GM21786 (cell line): Measurements from ENCODE around the gene FNTB.

ENCODE experiments used
- ATAC-seq: cut with Tn5 transposase; IDR thresholded peaks from one replicate; pipeline ENCODE4 v1.9.1; 2021; ENCODE audit not compliant: unreplicated experiment

The FNTB gene

GRCh38 chr14:64974563-64974962, 12.1 kb upstream of the FNTB start:
- no peak for ATAC-seq

- no peak for ATAC-seq
Observed at GRCh38 chr14:64979336-64980074, 7.2 kb upstream of the FNTB start.

- ATAC-seq = no peak
Observed at GRCh38 chr14:64983439-64984310, 3.0 kb upstream of the FNTB start.

- ATAC-seq = no peak
Observed at GRCh38 chr14:64987438-64987767, 708 bp downstream of the FNTB start.

- no peak for ATAC-seq
Observed at GRCh38 chr14:64990296-64990695, 3.6 kb downstream of the FNTB start.

- no peak for ATAC-seq
Observed at GRCh38 chr14:64990939-64991338, 4.2 kb downstream of the FNTB start.

GRCh38 chr14:64992328-64992885, 5.7 kb downstream of the FNTB start:
- ATAC-seq = no peak

- no peak for ATAC-seq
Observed at GRCh38 chr14:64993266-64993930, 6.7 kb downstream of the FNTB start.

- no peak for ATAC-seq
Observed at GRCh38 chr14:64994540-64994939, 7.8 kb downstream of the FNTB start.

- ATAC-seq = no peak
Observed at GRCh38 chr14:64995291-64995690, 8.6 kb downstream of the FNTB start.

GRCh38 chr14:64997108-64997794, 10.6 kb downstream of the FNTB start:
- no peak for ATAC-seq

- ATAC-seq = no peak
Observed at GRCh38 chr14:64998455-64998931, 11.8 kb downstream of the FNTB start.

- ATAC-seq = no peak
Observed at GRCh38 chr14:65000898-65001591, 14.3 kb downstream of the FNTB start.

GRCh38 chr14:65001723-65002122, 15.0 kb downstream of the FNTB start:
- no peak for ATAC-seq

GRCh38 chr14:65002586-65003210, 16.0 kb downstream of the FNTB start:
- ATAC-seq = peak; percentile 7

- ATAC-seq = peak; percentile 59
Observed at GRCh38 chr14:65003394-65003793, 16.7 kb downstream of the FNTB start.

- no peak for ATAC-seq
Observed at GRCh38 chr14:65006261-65006721, 19.6 kb downstream of the FNTB start.

- no peak for ATAC-seq
Observed at GRCh38 chr14:65007202-65007601, 20.5 kb downstream of the FNTB start.

- no peak for ATAC-seq
Observed at GRCh38 chr14:65010211-65010931, 23.7 kb downstream of the FNTB start.
